Neuronal stem cell (in vitro differentiated cells): ENCODE results near the gene DMD.

Experiments
- DNase-seq: peaks from one replicate; pipeline ENCODE4 v3.0.0-alpha.2; 2013; ENCODE audit warnings: low spot score
- H2AFZ ChIP-seq: one replicate; pipeline ENCODE4 v1.6.1; 2013; ENCODE audit warnings: mild to moderate bottlenecking, low read length, inconsistent platforms
- H2AK5ac ChIP-seq: 2 replicates; pipeline ENCODE4 v1.6.1; 2013; ENCODE audit warnings: low read depth, mild to moderate bottlenecking, inconsistent platforms, low read length, moderate library complexity, mixed read lengths
- H2BK120ac ChIP-seq: 2 replicates; pipeline ENCODE4 v1.6.1; 2013; ENCODE audit warnings: low read depth, mild to moderate bottlenecking, inconsistent platforms, low read length, moderate library complexity, mixed read lengths
- H2BK12ac ChIP-seq: one replicate; pipeline ENCODE4 v1.6.1; 2013; ENCODE audit warnings: low read length, inconsistent platforms
- H2BK15ac ChIP-seq: 2 replicates; pipeline ENCODE4 v1.6.1; 2013; ENCODE audit warnings: mild to moderate bottlenecking, low read length, inconsistent platforms, mixed read lengths
- H2BK5ac ChIP-seq: one replicate; pipeline ENCODE4 v1.6.1; 2013; ENCODE audit warnings: inconsistent platforms, mild to moderate bottlenecking, low read length, moderate library complexity
- H3K14ac ChIP-seq: one replicate; pipeline ENCODE4 v1.6.1; 2013; ENCODE audit warnings: low read length, inconsistent platforms
- H3K18ac ChIP-seq: 2 replicates; pipeline ENCODE4 v1.6.1; 2013; ENCODE audit warnings: low read length, inconsistent platforms
- H3K23ac ChIP-seq: 2 replicates; pipeline ENCODE4 v1.6.1; 2013; ENCODE audit warnings: low read depth, mild to moderate bottlenecking, mixed read lengths, low read length, inconsistent platforms; ENCODE audit not compliant: poor library complexity
- H3K27ac ChIP-seq: replicated peaks from 3 replicates; pipeline ENCODE4 v1.5.1; 2013; ENCODE audit warnings: low read length, inconsistent platforms
- H3K27me3 ChIP-seq, 3 experiments: 2 replicates each; pipeline ENCODE4 v1.6.1; 2013; ENCODE audit warnings: low read length in 3 of 3, mild to moderate bottlenecking in 2 of 3, inconsistent platforms in 1 of 3, low read depth in 1 of 3, mixed read lengths in 1 of 3, moderate library complexity in 1 of 3; ENCODE audit not compliant: control insufficient read depth in 3 of 3, insufficient read depth in 3 of 3
- H3K36me3 ChIP-seq, 2 donors: replicated peaks in 1 of 2; 2 replicates each; pipeline ENCODE4 v1.6.1; 2013; ENCODE audit warnings: low read length in 2 of 2; ENCODE audit not compliant: control insufficient read depth in 2 of 2, insufficient read depth in 2 of 2
- H3K4ac ChIP-seq: 2 replicates; pipeline ENCODE4 v1.6.1; 2013; ENCODE audit warnings: inconsistent platforms, mild to moderate bottlenecking, low read length, moderate library complexity
- H3K4me1 ChIP-seq, 2 donors: 1 replicate in 1 of 2; 2 replicates in 1 of 2; pipeline ENCODE4 v1.6.1; 2013; ENCODE audit warnings: low read length in 2 of 2, low read depth in 1 of 2; ENCODE audit not compliant: control insufficient read depth in 2 of 2, insufficient read depth in 1 of 2
- H3K4me2 ChIP-seq: one replicate; pipeline ENCODE4 v1.6.1; 2013; ENCODE audit warnings: mild to moderate bottlenecking, low read length, inconsistent platforms; ENCODE audit not compliant: insufficient read depth, poor library complexity, severe bottlenecking
- H3K4me3 ChIP-seq, 2 donors: 2 replicates each; pipeline ENCODE4 v1.5.1; 2013; ENCODE audit warnings: low read length in 2 of 2, mild to moderate bottlenecking in 2 of 2, inconsistent platforms in 1 of 2, moderate library complexity in 1 of 2
- H3K79me1 ChIP-seq: one replicate; pipeline ENCODE4 v1.6.1; 2013; ENCODE audit warnings: low read depth, mild to moderate bottlenecking, inconsistent platforms, low read length, moderate library complexity
- H3K9ac ChIP-seq: one replicate; pipeline ENCODE4 v1.6.1; 2013; ENCODE audit warnings: mild to moderate bottlenecking, low read depth, low read length, inconsistent platforms; ENCODE audit not compliant: poor library complexity
- H3K9me3 ChIP-seq, 2 donors: replicated peaks in 1 of 2; 2 replicates each; pipeline versions ENCODE3 to v1.6.1; 2013; ENCODE audit warnings: low read length in 2 of 2, mild to moderate bottlenecking in 2 of 2, inconsistent platforms in 1 of 2, low read depth in 1 of 2, mixed read lengths in 1 of 2, moderate library complexity in 1 of 2; ENCODE audit not compliant: control insufficient read depth in 2 of 2, insufficient read depth in 1 of 2
- H4K8ac ChIP-seq: one replicate; pipeline ENCODE4 v1.6.1; 2013; ENCODE audit warnings: low read depth, mild to moderate bottlenecking, inconsistent platforms, low read length, moderate library complexity
- H4K91ac ChIP-seq: one replicate; pipeline ENCODE4 v1.6.1; 2013; ENCODE audit warnings: low read length, low read depth, mild to moderate bottlenecking, inconsistent platforms; ENCODE audit not compliant: poor library complexity
- WGBS, 2 donors: extraction: QIAGEN DNeasy Blood & Tissue Kit; methylation state at CpG; one replicate each; pipeline ENCODE4 v1.1.7; 2013; ENCODE audit warnings: missing lambda C conversion rate in 2 of 2, mixed read lengths in 1 of 2; ENCODE audit not compliant: insufficient read length in 2 of 2, insufficient replicate concordance in 1 of 2; ENCODE audit errors: extremely low coverage in 2 of 2; 5-methylcytosine and 5-hydroxymethylcytosine counted together

Gene DMD

DNA sequence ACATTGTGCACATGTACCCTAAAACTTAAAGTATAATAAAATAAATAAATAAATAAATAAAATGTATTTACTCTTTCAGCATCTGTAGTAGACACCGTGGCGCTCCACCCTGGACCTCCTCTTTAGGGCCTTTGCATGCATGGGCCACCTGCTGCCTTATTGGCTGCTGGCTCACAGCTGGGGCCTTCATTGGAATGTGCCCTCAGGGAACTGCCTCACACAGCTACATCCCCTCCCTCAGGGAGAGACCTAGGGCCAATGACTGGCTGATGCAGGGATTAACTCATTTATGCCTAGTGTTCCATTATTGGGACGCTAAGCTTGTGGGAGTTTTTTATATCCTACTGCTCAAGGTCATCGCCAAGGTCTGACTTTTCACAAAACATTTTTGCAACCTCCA, 1836.6 kb downstream of the DMD start:
- H3K23ac ChIP-seq: no peak overlapping the region
- DNase-seq: no peak
- no peak overlapping the region for H3K9ac ChIP-seq
- no peaks in the 10 kb centered on the region for H3K27me3 ChIP-seq
- H3K4me2 ChIP-seq: no peak overlapping the region
- no peaks in the 10 kb centered on the region for H3K79me1 ChIP-seq
- H3K9me3 ChIP-seq: no peaks in the 10 kb centered on the region
- no peak overlapping the region for H2BK5ac ChIP-seq
- H2AK5ac ChIP-seq: no peak overlapping the region
- H4K8ac ChIP-seq: no peak overlapping the region
- no peak overlapping the region for H2BK12ac ChIP-seq
- no peak overlapping the region for H2AFZ ChIP-seq
- H3K36me3 ChIP-seq: no peaks in the 10 kb centered on the region
- no peak overlapping the region for H2BK120ac ChIP-seq
- no CpG with 5 or more reads among the region's 4 CpGs for WGBS, 2 donors
- H4K91ac ChIP-seq: no peak overlapping the region
- H2BK15ac ChIP-seq: no peak overlapping the region
- H3K18ac ChIP-seq: no peak overlapping the region
- no peak overlapping the region for H3K4me3 ChIP-seq
- H3K4ac ChIP-seq: no peak overlapping the region
- H3K27ac ChIP-seq: no peak overlapping the region
- no peaks in the 10 kb centered on the region for H3K4me1 ChIP-seq
- no peak overlapping the region for H3K14ac ChIP-seq

DNA sequence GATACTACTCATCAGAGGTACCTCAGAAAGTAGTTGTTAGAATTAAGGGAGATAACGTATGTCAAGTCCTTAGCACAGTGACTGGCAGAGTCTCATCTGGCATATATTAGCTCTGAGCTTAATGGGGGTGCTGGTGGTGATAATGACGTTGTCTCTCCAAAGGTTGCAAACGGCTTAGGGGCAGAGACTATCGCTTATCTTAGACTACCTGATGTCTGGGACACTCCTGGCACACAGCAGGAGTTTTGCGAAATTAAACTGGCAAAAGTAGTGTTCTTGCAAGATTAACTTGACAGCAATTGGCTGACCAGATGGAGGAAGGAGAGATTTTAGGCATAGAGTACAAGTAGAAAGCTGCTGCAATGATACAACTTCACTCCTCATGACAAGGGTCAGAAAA, 1839.4 kb downstream of the DMD start:
- H3K27ac ChIP-seq: no peak overlapping the region
- no peaks in the 10 kb centered on the region for H3K79me1 ChIP-seq
- no peak overlapping the region for H3K4ac ChIP-seq
- no peak overlapping the region for H3K9ac ChIP-seq
- no peak overlapping the region for H2AFZ ChIP-seq
- no CpG with 5 or more reads among the region's 5 CpGs for WGBS, 2 donors
- H2BK15ac ChIP-seq: no peak overlapping the region
- no peak overlapping the region for H2BK12ac ChIP-seq
- H2BK5ac ChIP-seq: no peak overlapping the region
- H2AK5ac ChIP-seq: no peak overlapping the region
- no peaks in the 10 kb centered on the region for H3K9me3 ChIP-seq
- no peak overlapping the region for H3K18ac ChIP-seq
- no peak overlapping the region for H2BK120ac ChIP-seq
- no peak overlapping the region for H3K4me2 ChIP-seq
- DNase-seq: no peak
- H3K4me1 ChIP-seq: no peaks in the 10 kb centered on the region
- no peak overlapping the region for H4K8ac ChIP-seq
- no peak overlapping the region for H3K14ac ChIP-seq
- H3K23ac ChIP-seq: no peak overlapping the region
- H3K36me3 ChIP-seq: no peaks in the 10 kb centered on the region
- H3K4me3 ChIP-seq: no peak overlapping the region
- H3K27me3 ChIP-seq: no peaks in the 10 kb centered on the region
- H4K91ac ChIP-seq: no peak overlapping the region

DNA sequence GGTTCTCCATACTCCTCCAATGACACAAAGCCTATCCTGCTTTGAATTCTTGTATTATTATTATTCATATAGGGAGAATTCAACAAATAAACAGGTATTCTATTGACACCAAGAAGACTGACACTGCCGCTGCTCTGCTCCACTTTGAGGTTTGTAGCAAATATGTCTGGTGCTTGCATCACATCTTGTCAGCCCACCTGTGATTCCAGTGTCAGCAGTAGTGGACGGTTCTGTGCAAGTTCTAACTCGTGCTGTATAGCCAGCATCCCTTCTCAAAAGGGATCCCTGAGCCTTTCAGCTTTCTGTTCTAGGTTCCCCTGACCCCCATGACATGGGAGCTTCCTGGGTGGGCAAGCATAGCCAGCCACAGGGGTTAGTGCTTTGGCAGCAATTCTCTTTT, 1843.5 kb downstream of the DMD start:
- Histone ChIP-seq H3K9me3 (no peaks in the 10 kb centered on the region), H2BK5ac (no peak overlapping the region), H3K79me1 (no peaks in the 10 kb centered on the region), H2BK15ac (no peak overlapping the region), H3K18ac (no peak overlapping the region), H3K4ac (no peak overlapping the region), H2AK5ac (no peak overlapping the region), H2BK12ac (no peak overlapping the region), H2BK120ac (no peak overlapping the region), H3K23ac (no peak overlapping the region), H3K4me1 (no peaks in the 10 kb centered on the region), H3K9ac (no peak overlapping the region), H2AFZ (no peak overlapping the region), H3K36me3 (no peaks in the 10 kb centered on the region), H4K91ac (no peak overlapping the region), H3K4me3 (no peak overlapping the region), H3K14ac (no peak overlapping the region), H3K27ac (no peak overlapping the region), H3K4me2 (no peak overlapping the region), H3K27me3 (no peaks in the 10 kb centered on the region), H4K8ac (no peak overlapping the region)
- no peak for DNase-seq
- WGBS, 2 donors: no CpG with 5 or more reads among the region's 3 CpGs

DNA sequence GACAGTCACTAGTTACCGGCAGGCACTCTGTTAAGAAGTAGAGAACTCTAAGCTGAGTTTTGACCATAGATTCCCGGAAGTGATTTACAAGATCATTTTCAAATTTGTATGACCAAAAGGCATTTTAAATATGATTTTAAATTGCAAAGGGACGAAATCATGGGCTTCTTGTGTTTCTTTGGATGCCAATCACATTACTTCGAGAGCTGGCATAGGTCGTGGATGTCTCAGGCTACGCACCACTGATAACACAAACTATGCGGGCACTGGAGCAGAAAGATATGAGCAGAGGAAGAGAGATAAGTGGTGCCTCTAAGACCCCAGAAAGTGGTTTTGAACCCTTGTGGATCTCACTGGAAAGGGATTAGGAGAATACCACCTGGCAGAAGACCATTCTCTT, 1845.3 kb downstream of the DMD start:
- no peak overlapping the region for H3K14ac ChIP-seq
- H2AK5ac ChIP-seq: no peak overlapping the region
- H4K91ac ChIP-seq: no peak overlapping the region
- no peaks in the 10 kb centered on the region for H3K36me3 ChIP-seq
- H2BK120ac ChIP-seq: no peak overlapping the region
- H3K18ac ChIP-seq: no peak overlapping the region
- no peak overlapping the region for H3K27ac ChIP-seq
- no peak for DNase-seq
- H3K4ac ChIP-seq: no peak overlapping the region
- no peak overlapping the region for H3K23ac ChIP-seq
- H4K8ac ChIP-seq: no peak overlapping the region
- H3K79me1 ChIP-seq: no peaks in the 10 kb centered on the region
- H2BK15ac ChIP-seq: no peak overlapping the region
- no peak overlapping the region for H2AFZ ChIP-seq
- H2BK5ac ChIP-seq: no peak overlapping the region
- no peak overlapping the region for H3K4me2 ChIP-seq
- H3K9ac ChIP-seq: no peak overlapping the region
- H3K4me1 ChIP-seq: no peaks in the 10 kb centered on the region
- no peak overlapping the region for H3K4me3 ChIP-seq
- WGBS, 2 donors: no CpG with 5 or more reads among the region's 7 CpGs
- no peak overlapping the region for H2BK12ac ChIP-seq
- H3K9me3 ChIP-seq: no peaks in the 10 kb centered on the region
- no peaks in the 10 kb centered on the region for H3K27me3 ChIP-seq
